Ascending aorta (tissue), 2 donors: ENCODE results near the gene SOAT2. TPM values are rescaled to one million over a fixed set of nuclear protein-coding genes. Genes with fewer than 3 reads are reported as not detected.

Source experiments
- DNase-seq, 2 donors: peaks; one replicate each; pipeline ENCODE4 v3.0.0-alpha.2; 2019; ENCODE audit warnings: low spot score in 2 of 2
- H3K27ac ChIP-seq, 2 donors: fragments of 200-600 bp; sonication (generic); one replicate each; pipeline ENCODE4 v1.5.1; 2016 to 2017; ENCODE audit warnings: mild to moderate bottlenecking in 1 of 2
- H3K27me3 ChIP-seq: fragments of 200-600 bp; sonication (generic); one replicate; pipeline ENCODE4 v1.5.1; 2017
- H3K36me3 ChIP-seq, 2 donors: fragments of 200-600 bp; sonication (generic); one replicate each; pipeline ENCODE4 v1.5.1; 2016
- H3K4me1 ChIP-seq, 2 donors: fragments of 200-600 bp; sonication (generic); one replicate each; pipeline ENCODE4 v1.5.1; 2016 to 2017; ENCODE audit warnings: mild to moderate bottlenecking in 1 of 2
- H3K4me3 ChIP-seq, 2 donors: fragments of 200-600 bp; sonication (generic); one replicate each; pipeline ENCODE4 v1.5.1; 2016 to 2017; ENCODE audit warnings: mild to moderate bottlenecking in 1 of 2
- H3K9me3 ChIP-seq, 2 donors: fragments of 200-600 bp; sonication (generic); one replicate each; pipeline ENCODE4 v1.5.1; 2016
- intact Hi-C: fragments of 100-400 bp; cut with DNase I; formaldehyde crosslinking; loops from one replicate; pipeline ENCODE4 v1.15.1; 2023
- total RNA-seq: library from RNA; depleted of rRNA; stranded (reverse); fragments of >200 nt; gene quantifications from one replicate; pipeline ENCODE4 v1.1.0, GENCODE V29; 2016
- TF ChIP-seq, protein P1 (sequence below), 3 experiments: fragments of 200-600 bp in 2 of 3; fragments of 450-650 bp in 1 of 3; sonication (generic) in 2 of 3; IDR thresholded peaks; one replicate each; pipeline ENCODE4 v1.5.1; 2016 to 2019; ENCODE audit warnings: antibody characterized with exemption in 3 of 3, mild to moderate bottlenecking in 1 of 3, moderate library complexity in 1 of 3

Gene SOAT2
- total RNA-seq, 1 donor from 2014 or later, result not detected

DNA sequence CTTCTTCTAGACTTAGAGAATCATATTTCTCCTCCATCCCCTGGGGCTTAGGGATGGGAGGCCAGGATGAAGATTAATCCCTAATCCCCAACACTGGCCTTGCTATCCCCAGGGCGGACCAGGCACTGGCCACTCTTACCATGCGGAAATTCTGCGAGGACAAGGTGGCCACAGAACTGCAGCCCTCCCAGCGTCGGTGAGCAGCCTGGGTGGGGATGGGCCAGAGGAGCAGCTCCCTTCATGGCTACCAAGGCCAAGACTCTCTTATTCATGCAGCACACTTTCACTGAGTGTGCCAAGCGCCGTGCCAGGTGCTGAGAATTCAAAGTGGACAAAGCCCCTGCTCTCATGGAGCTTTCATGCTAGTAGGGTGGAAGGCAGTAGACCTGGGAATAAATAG, 46.4 kb upstream of the SOAT2 start:
- H3K36me3 ChIP-seq, result peaks cover 61 to 79% of the 10 kb centered on the region in 2 donors
- H3K4me3 ChIP-seq, result no peak overlapping the region
- TF ChIP-seq, protein P1, sequence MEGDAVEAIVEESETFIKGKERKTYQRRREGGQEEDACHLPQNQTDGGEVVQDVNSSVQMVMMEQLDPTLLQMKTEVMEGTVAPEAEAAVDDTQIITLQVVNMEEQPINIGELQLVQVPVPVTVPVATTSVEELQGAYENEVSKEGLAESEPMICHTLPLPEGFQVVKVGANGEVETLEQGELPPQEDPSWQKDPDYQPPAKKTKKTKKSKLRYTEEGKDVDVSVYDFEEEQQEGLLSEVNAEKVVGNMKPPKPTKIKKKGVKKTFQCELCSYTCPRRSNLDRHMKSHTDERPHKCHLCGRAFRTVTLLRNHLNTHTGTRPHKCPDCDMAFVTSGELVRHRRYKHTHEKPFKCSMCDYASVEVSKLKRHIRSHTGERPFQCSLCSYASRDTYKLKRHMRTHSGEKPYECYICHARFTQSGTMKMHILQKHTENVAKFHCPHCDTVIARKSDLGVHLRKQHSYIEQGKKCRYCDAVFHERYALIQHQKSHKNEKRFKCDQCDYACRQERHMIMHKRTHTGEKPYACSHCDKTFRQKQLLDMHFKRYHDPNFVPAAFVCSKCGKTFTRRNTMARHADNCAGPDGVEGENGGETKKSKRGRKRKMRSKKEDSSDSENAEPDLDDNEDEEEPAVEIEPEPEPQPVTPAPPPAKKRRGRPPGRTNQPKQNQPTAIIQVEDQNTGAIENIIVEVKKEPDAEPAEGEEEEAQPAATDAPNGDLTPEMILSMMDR (IDR thresholded peaks at IDR 0.05), result no peak
- peaks cover 0 to 41% of the 10 kb centered on the region in 2 donors for H3K4me1 ChIP-seq
- intact Hi-C loops, result no loop called here
- H3K9me3 ChIP-seq, result no peaks in the 10 kb centered on the region
- H3K27ac ChIP-seq, result peak overlapping the region; percentile 0 to 98
- H3K27me3 ChIP-seq, result no peaks in the 10 kb centered on the region
- DNase-seq, result no peak

DNA sequence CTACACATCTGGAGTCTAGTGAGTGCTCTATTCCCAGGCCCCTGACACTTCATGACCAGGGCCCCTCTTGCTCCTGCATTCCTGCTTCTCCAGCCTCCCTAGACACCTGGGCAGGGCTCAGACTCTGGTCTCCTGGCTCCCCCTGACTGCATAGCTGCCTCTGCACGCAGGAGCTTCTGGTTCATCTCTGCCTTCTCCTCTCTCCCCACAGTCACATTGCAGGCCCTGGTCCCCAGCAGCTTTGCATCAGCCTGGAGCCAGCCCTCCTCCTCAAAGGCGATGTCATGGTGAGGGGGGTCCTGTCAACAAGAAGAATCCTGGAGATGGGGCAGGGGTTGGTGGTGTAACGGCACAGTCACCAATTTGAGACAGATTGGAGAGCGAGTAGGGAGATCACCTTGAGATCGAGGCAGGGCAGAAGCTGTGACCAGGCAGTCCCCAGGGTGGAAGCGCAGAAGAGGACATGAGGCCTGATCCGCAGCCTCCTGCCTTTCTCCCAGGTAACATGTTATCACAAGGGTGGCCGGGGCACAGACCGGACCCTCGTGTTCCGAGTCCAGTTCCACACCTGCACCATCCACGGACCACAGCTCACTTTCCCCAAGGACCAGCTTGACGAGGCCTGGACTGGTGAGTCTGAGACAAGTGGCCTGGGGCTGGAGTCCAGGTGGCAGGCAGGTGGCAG, 45.3 kb upstream of the SOAT2 start:
- peak overlapping the region; percentile 0 to 98 for H3K27ac ChIP-seq
- H3K9me3 ChIP-seq, result no peaks in the 10 kb centered on the region
- H3K27me3 ChIP-seq, result no peaks in the 10 kb centered on the region
- intact Hi-C loops, result no loop called here
- H3K36me3 ChIP-seq, result peaks cover 72 to 85% of the 10 kb centered on the region in 2 donors
- no peak overlapping the region for H3K4me3 ChIP-seq
- DNase-seq, result peak in 1 of 2 donors; percentile 65
- H3K4me1 ChIP-seq, result peaks cover 2 to 43% of the 10 kb centered on the region in 2 donors
- TF ChIP-seq, protein P1 (IDR thresholded peaks at IDR 0.05), result no peak

DNA sequence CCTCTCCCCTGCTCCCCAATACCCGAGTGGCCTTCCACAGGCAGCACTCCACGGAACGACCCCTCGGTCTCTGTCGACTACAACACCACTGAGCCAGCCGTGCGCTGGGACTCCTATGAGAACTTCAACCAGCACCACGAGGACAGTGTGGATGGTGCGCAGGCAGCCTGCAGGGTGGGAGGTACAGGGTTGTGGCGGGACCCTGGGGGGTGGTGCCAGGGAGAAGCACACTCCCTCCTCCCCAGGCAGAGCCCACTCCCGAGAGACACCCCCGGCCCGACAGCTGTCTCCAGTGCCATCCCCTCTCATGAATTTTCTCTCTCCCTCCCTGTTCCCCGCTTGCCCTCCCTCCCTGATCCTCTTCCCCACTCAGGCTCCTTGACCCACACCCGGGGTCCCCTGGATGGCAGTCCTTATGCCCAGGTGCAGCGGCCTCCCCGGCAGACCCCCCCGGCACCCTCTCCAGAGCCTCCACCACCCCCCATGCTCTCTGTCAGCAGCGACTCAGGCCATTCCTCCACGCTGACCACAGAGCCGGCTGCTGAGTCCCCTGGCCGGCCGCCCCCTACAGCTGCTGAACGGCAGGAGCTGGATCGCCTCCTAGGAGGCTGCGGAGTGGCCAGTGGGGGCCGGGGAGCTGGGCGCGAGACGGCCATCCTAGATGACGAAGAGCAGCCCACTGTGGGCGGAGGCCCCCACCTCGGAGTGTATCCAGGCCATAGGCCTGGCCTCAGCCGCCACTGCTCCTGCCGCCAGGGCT, 44.4 kb upstream of the SOAT2 start:
- peak in 1 of 2 donors; percentile 62 for DNase-seq
- intact Hi-C loops, result no loop called here
- H3K36me3 ChIP-seq, result peaks cover 80 to 88% of the 10 kb centered on the region in 2 donors
- TF ChIP-seq, protein P1 (IDR thresholded peaks at IDR 0.05), result no peak
- H3K4me3 ChIP-seq, result no peak overlapping the region
- peak overlapping the region; percentile 83 to 95 for H3K27ac ChIP-seq
- peaks cover 11 to 43% of the 10 kb centered on the region in 2 donors for H3K4me1 ChIP-seq
- H3K9me3 ChIP-seq, result no peaks in the 10 kb centered on the region
- H3K27me3 ChIP-seq, result no peaks in the 10 kb centered on the region

DNA sequence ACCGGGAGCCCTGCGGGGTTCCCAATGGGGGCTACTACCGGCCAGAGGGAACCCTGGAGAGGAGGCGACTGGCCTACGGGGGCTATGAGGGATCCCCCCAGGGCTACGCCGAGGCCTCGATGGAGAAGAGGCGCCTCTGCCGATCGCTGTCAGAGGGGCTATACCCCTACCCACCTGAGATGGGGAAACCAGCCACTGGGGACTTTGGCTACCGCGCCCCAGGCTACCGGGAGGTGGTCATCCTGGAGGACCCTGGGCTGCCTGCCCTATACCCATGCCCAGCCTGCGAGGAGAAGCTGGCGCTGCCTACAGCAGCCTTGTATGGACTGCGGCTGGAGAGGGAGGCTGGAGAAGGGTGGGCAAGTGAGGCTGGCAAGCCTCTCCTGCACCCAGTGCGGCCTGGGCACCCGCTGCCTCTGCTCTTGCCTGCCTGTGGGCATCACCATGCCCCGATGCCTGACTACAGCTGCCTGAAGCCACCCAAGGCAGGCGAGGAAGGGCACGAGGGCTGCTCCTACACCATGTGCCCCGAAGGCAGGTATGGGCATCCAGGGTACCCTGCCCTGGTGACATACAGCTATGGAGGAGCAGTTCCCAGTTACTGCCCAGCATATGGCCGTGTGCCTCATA, 43.7 kb upstream of the SOAT2 start:
- intact Hi-C loops, result no loop called here

DNA sequence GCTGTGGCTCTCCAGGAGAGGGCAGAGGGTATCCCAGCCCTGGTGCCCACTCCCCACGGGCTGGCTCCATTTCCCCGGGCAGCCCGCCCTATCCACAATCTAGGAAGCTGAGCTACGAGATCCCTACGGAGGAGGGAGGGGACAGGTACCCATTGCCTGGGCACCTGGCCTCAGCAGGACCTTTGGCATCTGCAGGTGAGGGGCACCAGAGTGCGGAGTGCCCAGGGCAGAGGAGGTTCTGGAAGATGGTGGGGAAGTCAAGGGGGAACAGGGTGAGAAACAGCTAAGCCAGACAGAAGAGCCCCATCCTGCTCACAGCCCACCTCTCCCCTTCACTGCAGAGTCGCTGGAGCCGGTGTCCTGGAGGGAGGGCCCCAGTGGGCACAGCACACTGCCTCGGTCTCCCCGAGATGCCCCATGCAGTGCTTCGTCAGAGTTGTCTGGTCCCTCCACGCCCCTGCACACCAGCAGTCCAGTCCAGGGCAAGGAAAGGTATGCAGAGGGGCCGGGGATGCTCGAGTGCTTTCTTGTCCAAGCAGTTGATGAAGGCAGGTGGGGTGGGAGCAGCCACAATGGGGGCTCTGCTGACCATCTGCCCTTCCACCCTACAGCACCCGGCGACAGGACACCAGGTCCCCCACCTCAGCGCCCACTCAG, 43.1 kb upstream of the SOAT2 start:
- peak in 1 of 2 donors; percentile 62 for DNase-seq
- Histone ChIP-seq H3K4me3 (no peak overlapping the region), H3K27me3 (no peaks in the 10 kb centered on the region), H3K9me3 (no peaks in the 10 kb centered on the region), H3K36me3 (peaks cover 81 to 94% of the 10 kb centered on the region in 2 donors), H3K27ac (peak overlapping the region; percentile 83 to 95), H3K4me1 (peaks cover 11 to 47% of the 10 kb centered on the region in 2 donors)
- intact Hi-C loops, result no loop called here
- TF ChIP-seq, protein P1 (IDR thresholded peaks at IDR 0.05), result no peak

More for the DNA sequence above, 43.7 kb upstream of the SOAT2 start:
- Histone ChIP-seq H3K36me3 (peaks cover 81 to 90% of the 10 kb centered on the region in 2 donors), H3K4me1 (peaks cover 11 to 44% of the 10 kb centered on the region in 2 donors), H3K9me3 (no peaks in the 10 kb centered on the region), H3K27ac (peak overlapping the region; percentile 83 to 95), H3K27me3 (no peaks in the 10 kb centered on the region), H3K4me3 (no peak overlapping the region)
- no peak for DNase-seq
- TF ChIP-seq, protein P1 (IDR thresholded peaks at IDR 0.05), result no peak
